HG02610 (cell line): ENCODE measurements around the gene NELL1.

Source experiments
- ATAC-seq: cut with Tn5 transposase; IDR thresholded peaks from one replicate; pipeline ENCODE4 v1.9.1; 2021; ENCODE audit warnings: mild to moderate bottlenecking, moderate library complexity; ENCODE audit not compliant: unreplicated experiment

The NELL1 gene

GRCh38 chr11:20661850-20662249, 7.5 kb upstream of the NELL1 start:
- ATAC-seq, result no peak

DNA sequence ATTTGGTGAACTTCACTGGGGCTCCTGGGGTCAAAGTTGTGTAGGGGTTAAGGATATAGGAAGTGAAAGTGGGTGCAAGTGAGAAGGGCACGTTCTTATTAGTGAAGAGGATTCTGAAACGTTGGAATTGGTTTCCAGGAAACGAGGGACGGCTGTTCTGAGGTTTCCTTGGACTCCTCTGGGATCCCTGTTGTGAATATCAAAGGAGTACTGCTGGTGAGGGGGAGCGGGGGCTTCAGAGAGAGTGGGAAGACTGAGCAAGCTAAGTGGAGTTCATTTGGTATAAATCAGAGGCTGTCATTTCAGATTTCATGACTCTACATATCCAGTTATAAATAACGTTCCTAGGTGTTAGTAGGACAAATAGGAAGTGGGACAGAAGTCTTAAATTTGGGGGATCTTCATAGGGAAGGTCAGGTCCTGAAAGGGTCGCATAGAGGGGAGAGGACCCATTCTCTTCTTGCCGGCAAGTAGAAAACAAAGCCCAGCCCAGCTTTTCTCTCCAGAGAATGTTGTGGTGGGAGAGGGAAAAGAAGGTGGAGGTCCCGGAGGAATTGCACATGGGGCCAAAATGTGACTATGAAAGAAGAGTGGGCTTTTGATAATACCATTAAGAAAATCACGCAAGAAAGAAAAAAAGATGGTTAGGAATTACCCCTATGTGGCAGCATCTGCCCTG, 1.1 kb upstream of the NELL1 start:
- ATAC-seq, result no peak

GRCh38 chr11:20669820-20670684, 666 bp downstream of the NELL1 start:
- ATAC-seq, result no peak

GRCh38 chr11:20670932-20671403, 1.6 kb downstream of the NELL1 start:
- no peak for ATAC-seq

DNA sequence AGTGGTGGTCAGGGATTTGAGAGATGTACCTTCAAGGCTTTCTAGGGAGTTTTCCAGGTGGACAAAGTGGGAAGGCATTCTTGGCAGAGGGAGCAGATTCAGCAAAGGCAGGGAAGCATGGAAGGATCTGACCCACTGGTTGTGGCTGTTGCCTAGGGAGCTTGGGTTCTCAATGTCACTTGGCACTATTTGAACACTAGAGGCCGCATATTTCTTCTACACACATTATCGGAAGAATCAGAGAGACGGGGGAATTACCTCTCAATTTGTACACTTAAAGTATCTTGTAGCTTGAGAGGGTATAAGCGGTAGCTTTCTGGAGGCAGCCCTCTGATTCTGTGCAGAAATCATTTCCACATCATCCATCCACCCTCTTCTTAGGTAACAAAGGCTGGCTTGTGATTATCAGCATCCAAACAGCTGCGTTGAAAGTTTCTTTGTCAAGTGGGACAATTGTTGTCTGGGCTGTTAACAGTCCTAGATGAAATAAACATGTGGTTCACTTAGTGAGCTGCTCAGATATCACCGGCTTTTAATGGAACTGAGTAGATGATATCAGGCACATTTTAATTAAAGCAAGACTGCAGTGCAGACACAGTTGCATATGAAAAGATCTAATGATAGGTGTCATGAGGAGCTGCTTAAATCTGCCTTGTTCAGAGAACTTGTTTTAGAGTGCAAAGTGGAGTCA, 2.6 kb downstream of the NELL1 start:
- no peak for ATAC-seq

GRCh38 chr11:20672575-20672974, 3.2 kb downstream of the NELL1 start:
- ATAC-seq, result no peak

- ATAC-seq, result no peak
Observed at GRCh38 chr11:20676658-20677057, 7.3 kb downstream of the NELL1 start.

- ATAC-seq, result no peak
Observed at GRCh38 chr11:20688761-20689160, 19.4 kb downstream of the NELL1 start.

DNA sequence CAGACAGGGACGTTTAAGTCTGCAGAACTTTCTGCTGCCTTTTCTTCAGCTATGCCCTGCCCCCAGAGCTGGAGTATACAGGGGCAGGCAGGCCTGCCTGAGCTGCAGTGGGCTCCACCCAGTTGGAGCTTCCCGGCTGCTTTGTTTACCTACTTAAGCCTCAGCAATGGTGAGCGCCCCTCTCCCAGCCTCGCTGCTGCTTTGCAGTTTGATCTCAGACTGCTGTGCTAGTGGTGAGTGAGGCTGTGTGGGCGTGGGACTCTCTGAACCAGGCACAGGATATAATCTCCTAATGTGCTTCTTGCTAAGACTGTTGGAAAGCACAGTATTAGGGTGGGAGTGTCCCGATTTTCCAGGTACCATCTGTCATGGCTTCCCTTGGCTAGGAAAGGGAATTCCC, 38.5 kb downstream of the NELL1 start:
- ATAC-seq, result no peak

DNA sequence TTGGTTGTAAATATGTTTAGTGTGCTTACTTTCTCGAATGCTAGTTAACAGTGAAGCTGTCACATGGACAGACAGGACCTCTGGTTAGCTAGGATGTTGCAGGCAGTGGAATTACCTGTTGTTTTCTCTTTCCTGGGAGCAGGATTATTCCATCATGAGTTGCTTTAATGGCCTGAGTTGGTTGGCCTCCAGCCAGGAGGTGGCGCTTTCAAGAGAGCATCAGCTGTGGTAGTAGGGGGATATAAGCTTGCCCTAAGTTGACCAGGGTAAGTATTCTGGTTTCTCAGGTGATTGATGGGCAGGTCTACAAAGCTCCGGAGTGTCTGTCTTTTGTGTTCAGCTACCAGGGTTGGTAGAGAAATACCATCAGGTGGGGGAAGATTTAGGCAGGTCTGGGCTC, 43.5 kb downstream of the NELL1 start:
- ATAC-seq, result no peak

DNA sequence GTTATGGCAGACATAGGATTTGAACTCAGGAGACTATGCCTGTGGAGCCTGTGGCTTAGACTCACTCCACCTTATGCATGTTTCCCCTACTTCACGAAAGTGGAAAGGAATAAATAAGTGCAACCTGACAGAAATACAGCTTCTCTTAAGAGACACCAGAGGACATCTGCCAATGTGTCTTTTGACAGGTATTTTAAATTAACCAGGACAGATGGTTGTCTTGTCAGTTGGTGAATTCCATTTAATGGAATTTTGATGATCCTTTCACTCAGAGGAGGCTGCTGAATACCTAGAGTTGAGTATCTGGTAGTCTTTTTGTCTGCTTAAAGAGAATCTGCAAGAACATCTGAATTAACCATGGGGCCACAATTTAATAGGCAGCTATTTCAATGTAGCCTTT, 46.1 kb downstream of the NELL1 start:
- no peak for ATAC-seq

DNA sequence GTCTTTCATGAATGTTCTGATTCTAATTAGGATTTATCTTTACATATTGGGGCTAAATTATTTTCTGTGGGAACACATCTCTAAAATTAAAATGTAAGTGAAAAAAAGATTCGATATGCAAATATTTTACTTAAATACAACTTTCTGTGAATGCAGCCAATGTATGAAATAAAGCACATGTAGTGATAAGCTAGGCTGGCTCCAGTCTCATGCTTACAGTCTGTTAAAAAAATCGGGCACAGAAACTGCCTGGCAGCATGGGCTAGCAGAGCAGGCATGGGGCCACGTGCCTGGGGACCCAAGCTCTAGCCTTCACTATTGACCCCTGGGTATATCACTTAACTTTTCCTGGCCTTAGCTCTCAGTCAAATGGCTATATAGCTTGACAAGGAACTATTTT, 46.5 kb downstream of the NELL1 start:
- no peak for ATAC-seq

DNA sequence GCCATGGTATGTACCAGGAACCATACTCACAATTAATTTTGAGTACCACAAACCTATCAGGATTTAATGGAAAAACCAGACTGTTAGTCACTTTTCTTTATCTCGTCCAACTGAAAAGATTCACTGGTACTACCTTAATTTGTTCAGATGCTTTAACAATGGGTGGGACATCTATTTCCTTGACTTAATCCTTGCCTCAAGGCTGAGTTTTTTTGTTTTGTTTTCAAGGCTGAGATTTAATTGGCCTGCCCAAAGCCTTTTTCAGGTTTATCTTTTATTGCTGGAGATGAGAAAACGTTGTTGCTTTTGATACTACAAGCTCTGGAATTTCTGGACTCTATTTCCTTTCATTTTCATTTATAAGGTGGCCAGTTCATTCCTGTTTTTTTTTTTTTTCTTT, 50.4 kb downstream of the NELL1 start:
- no peak for ATAC-seq

DNA sequence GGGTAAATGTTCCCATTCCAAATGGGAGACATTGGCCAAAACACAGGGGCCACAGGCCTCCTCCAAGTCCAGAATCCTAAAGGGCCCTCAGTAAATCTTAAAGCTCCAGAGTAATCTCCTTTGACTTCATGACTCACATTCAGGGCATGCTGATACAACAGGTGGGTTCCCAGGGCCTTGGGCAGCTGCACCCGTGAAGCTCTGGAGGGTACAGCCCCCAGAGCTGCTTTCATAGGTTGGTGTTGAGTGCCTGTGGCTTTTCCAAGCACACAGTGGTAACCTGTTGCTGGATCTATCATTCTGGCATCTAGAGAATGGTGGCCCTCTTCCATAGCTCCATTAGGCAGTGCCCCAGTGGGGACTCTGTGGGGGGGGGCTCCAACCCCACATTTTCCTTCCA, 54.0 kb downstream of the NELL1 start:
- no peak for ATAC-seq

DNA sequence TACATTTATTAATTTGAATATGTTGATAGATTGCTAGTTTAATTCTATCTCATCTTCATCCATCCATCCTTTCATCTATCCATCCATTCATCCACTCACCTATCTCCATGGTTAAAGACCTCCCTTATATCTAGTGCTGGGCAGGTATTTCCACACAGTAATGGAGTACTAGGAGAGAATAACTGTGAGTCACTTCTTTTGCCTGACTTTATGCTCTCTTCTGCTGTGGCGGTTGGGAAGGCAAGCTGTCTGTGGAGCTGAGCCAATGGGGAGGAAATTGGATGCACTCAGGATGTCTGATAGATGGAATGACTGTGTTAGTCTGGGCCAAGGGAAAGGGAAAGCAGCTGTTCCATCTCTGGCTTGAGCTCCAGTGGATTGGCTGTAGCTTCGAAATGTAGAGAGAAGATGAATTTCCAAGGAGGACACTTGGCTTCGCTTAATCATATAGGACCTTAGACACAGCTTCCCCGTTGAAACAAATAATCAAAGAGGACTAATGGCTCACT, 60.3 kb downstream of the NELL1 start:
- no peak for ATAC-seq

DNA sequence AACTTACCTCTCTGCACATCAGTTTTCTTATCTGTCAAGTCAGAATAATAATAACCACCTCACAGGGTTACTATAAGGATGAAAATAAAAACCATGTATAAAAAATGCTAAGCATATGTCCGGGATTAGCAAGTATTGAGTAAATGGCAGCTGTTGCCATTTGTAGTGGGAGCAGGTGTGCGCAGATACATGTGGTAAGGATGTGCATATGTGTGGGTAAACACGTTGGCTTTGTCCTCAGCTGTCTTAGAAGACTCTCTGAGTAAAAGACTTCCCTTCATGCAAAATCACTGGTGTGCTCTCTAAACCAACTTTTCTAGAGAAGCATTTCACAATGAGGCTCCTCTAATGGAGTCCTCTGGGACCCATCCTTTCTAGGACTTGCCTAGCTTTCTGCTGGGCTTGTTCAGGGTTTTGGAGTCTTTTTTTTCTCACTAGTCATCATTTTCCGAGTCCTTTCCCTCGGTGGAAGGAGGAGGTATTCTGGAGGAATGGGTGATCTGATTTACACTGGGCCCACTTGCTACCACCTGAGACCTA, 62.4 kb downstream of the NELL1 start:
- ATAC-seq, result no peak

GRCh38 chr11:20739107-20739506, 69.7 kb downstream of the NELL1 start:
- no peak for ATAC-seq

DNA sequence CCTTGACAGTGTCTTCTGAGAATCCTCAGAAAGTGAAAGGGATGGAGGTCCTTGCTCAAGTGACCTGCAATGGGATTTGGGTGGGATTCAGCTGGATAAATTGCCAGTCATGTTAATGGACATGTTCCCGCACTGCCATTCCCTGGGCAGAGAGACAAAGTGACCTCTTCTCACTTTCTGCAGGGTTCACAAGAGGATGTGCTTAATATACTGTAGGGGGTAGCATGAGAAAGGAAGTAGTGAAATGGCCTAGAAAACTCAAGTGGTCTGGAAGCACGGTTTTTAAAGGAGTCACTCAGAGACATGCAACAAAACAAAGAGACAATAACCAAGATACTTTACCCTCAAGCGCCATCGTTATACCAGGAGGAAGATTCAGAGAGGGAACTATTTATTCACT, 70.2 kb downstream of the NELL1 start:
- no peak for ATAC-seq

- no peak for ATAC-seq
Observed at GRCh38 chr11:20754933-20755332, 85.5 kb downstream of the NELL1 start.

DNA sequence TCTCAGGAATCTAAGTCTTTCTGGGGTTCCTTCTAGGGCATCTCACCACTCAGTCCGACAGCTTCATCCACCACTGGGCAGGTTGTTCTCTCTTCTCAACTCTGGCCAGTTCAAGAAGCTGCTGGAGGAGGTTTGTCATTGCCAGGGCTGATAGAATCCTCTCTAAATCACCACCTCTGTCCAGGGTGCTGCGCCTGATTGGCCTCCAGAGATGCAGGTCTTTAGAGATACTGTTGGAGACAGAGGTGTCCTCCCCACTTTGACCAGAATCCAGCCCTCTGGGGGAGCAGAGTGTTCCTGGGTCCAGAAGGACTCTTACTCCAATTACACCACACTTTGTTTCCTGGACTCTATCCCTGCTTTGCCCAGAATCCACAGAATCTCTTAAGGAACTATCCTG, 90.2 kb downstream of the NELL1 start:
- no peak for ATAC-seq

- no peak for ATAC-seq
Observed at GRCh38 chr11:20760811-20761210, 91.4 kb downstream of the NELL1 start.
